ENCODE measurements around the gene YIPF2.
"Not testable (repeated sequence)": the region's sequence is repeated elsewhere in the genome, so short reads cannot be mapped to it uniquely, and the experiment has no call there.

YIPF2 gene

DNA sequence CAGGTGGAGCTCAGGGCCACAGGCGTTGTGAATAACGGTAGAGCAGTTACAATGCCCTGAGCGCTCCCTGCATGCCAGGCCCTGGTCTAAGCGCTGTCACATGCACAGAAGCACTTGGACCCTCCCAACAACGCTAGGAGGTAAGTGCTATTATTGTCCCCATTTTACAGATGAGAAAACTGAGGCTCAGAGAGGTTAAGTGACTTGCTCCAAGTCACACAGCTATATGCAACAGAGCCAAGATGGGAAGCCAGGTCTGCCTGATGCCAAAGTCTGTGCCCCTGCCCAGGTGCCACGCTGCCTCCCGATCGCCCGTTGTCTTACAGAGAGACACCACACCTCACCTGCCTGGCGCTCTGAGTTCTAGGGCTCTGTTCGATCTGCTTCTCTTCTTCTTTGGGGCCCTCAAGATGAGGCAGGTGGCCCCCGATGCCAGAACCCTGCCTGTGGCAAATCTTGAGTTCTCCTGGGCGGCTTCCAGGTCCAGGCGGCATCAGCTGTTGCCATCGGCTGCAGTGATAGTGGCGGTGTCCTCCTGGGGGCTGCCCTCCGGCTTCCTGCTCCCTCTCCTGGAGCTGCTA, 20.0 kb downstream of the YIPF2 start:
- DNase-seq, result no peak

GRCh38 chr19:10907925-10908324, 20.5 kb downstream of the YIPF2 start:
- DNase-seq, result no peak

DNA sequence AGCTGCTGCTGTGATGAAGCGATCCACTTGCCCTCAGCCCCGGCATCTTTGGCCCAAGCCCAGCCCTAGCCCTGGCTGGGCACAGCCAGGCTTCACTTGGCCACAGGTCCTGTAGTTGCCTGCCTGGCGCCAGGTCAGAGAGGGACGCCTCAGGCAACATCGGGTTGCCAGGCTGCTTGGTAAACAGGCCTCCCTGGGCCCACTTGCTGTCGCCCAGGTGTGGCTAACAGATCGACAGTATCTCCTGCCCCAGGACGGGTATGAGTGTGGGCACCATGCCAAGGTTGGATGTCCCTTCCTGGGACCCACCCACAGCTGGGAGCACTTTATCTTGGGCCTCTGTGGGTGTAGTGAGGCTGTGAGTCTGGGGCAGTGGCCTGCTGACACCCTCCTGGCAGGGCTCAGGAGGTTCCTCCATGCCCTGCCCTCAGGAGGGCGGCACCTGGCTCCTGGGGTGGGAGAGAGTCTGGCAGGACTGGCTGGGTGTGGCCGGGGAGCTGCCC, 29.2 kb downstream of the YIPF2 start:
- DNase-seq, result peak; percentile 90

- DNase-seq, result no peak
These were observed 29.8 kb downstream of the YIPF2 start for GRCh38 chr19:10898633-10899032.

DNA sequence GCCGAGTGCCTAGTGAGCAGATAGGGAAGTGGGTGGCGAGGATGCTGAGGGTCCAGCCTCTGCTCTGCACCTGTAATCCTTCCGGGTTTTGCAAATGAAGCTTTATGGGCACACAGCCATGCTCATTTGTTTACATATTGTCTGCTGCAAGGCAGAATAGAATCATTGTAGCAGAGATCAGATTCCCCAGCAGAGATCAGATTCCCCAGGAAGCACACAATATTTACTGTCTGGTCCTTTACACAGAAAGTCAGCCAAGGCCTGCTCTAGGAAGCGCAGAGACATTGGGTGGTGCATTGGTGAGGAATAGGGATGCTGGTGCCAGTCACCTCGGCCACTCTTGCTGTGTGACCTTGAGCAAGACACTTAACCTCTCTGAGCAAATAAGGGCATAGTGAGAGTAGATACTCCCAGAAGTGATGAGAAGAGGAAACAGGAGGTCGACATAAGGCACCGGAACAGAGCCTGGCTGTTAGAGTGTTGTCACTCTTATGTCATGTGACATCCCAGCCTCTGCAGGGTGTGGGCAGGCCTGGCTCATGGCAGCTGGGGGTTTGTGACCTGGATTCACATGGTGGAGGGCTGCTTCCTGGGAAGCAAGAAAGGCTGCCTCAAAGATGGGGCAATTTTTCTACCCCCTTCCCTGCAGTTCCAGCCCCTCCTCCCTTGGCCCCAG, 31.4 kb downstream of the YIPF2 start:
- DNase-seq, result peak; percentile 59

DNA sequence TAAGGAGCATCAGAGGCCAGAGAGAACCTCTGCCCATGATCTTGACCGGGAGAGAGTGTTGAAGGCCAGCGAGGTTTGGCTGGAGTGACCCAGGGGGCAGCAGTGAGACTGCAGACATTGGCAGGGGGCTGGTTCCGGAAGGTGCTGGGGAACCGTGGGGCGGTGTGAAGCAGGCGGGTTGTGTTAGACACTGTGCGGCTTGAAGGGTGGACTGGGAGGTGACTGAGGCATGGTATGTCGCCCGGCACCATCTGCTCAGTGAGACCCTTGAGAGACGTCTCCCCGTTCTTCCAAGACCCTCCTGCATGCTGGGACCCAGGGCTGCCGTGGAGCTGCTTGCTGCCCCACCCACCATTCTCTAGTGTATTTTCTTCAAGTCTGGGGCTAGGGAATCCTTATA, 32.5 kb downstream of the YIPF2 start:
- DNase-seq, result no peak

- DNase-seq, result no peak
These were observed 33.1 kb downstream of the YIPF2 start for GRCh38 chr19:10895363-10895762.

DNA sequence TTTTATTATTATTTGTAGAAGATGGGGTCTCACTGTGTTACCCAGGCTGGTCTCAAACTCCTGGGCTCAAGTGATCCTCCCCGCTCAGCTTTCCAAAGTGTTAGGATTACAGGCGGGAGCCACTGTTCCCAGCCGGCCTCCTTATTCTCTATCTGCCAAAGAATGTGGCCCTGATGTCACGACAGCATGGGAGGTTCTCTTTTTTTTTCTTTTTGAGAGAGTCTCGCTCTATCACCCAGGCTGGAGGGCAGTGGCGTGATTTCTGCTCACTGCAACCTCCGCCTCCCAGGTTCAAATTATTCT, 33.6 kb downstream of the YIPF2 start:
- no peak for DNase-seq

GRCh38 chr19:10892256-10892655, 36.2 kb downstream of the YIPF2 start:
- no peak for DNase-seq

- no peak for DNase-seq
These were observed 36.9 kb downstream of the YIPF2 start for GRCh38 chr19:10891405-10892086.

- no peak for DNase-seq
These were observed 38.6 kb downstream of the YIPF2 start for GRCh38 chr19:10889880-10890279.

DNA sequence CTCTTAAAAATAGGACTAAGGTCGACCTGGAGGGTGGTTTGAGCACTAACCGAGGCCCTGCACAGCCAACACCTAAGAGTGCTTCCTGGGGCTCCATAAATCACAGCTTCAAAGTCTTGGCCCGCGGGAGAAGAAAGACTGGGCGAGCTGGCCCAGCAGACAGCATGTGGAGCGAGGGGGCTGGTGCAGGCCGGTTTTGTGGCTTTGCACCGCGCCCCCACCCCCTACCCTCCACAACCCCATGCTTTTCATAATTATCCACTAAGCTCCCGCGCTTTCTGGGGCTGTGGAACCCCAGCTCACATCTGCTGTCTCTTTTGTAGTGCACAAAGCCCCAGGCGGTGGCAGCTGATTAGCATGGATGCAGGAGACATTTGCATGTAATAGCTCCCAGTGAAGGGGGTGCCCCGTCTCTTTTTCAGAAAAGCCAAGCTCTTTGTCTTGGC, 40.0 kb downstream of the YIPF2 start:
- no peak for DNase-seq

DNA sequence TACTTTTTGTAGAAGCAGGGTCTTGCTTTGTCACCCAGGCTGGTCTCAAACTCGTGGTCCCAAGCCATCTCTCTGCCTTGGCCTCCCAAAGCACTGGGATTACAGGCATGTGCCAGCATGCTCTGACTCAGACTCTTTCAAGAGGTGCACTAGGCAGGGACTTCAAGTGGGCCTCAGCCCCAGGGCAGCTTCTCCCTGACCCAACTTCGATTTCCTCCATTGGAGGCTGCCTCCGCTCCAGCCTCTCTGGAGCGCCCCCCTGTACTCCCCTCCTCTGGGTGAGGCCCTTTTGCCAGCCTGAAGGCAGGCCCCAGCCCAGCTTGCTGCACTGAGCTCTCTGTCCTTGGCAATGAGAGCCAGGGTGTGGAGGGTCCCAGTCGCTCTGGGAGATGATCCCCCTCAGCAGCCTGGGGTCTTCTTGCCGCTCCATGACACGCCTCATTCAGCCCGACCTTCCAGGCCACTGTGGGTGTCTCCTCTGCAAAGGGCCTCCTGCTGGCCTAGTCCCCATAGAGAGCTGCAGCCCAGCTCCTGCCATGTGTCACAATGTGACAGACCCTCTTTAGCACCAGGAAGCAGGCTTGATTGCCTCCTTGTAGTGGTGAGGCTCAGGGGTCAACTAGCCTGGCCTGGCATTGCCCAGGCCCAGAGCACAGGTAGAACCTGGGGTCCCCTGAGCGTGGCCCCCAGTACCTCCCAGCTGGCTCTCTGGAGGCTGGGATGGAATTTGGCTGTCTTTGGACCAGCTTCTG, 40.6 kb downstream of the YIPF2 start:
- DNase-seq, result no peak

DNA sequence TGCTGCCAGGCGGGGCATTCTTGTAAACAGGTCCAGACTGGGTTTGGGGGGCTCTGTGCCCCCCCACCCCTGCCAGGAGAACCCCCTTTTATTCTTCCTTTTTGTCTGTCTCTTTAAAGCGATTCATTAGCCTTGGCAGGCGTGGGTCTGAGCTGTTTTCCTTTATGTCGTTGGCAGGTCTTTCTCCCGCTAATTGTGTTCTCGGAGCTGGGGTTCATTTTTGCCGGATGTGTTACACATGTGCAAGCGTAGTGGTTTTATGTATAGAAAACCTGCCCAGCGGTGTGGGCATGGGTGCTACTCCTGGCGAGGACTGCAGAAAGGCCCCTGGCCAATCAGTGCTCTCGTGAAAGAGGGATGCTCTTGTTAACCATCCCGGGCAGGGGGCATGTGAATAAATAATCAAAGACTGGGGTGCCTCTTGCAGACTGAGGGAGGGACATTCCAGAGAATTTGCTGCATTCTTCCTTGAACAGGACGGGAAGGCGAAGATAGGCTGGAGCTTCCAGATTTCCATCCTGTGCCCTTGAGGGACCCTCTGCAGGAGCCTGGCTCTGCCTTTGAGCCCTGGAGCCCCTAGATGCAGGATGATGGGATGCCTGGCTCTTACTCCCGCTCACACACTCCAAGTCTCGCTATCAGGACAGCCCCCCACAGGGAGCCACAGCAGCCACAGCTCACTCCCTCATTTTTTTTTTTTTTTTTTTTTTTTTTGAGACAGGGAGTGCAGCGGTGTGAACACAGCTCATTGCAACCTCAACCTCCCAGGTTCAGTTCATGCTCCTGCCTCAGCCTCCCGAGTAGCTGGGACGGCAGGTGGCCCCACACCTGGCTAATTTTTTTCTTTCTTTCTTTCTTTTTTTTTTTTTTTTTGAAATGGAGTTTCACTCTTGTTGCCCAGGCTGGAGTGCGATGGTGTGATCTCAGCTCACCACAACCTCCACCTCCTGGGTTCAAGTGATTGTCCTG, 43.0 kb downstream of the YIPF2 start:
- no peak for DNase-seq

DNA sequence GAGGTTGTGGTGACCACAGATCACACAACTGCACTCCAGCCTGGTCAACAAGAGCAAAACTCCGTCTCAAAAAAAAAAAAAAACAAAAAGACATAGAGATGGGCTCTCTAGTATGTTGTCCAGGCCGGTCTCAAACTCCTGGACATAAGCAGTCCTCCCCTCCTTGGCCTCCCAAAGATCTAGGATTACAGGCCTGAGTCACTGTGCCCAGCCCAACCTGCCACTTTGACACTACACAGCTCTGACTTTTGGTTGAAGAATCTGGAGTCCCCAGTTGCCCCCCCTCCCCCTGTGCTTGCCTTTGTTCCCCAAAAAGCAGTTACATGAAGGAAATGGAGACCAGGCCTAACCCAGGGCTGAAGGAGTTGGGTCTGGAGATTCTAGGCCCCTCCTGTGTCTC, 44.2 kb downstream of the YIPF2 start:
- peak; percentile 46 for DNase-seq

DNA sequence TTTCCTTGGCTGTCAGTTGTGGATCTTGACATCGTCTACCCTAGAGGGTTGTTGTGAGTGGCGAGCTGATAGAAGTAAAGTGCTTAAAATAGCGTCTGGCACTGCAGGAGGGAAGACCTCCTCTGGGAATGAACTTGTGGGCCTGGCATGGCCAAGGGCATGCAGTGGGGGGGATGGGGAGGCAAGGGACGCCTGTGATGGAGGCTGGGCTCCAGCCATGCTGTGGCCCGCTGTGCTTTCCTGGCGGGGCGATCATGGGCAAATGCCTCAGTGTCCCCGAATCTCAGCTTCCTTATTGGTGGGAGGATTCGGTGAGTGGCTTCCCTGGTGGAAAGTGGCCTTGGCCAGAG, 46.4 kb downstream of the YIPF2 start:
- DNase-seq, result no peak

DNA sequence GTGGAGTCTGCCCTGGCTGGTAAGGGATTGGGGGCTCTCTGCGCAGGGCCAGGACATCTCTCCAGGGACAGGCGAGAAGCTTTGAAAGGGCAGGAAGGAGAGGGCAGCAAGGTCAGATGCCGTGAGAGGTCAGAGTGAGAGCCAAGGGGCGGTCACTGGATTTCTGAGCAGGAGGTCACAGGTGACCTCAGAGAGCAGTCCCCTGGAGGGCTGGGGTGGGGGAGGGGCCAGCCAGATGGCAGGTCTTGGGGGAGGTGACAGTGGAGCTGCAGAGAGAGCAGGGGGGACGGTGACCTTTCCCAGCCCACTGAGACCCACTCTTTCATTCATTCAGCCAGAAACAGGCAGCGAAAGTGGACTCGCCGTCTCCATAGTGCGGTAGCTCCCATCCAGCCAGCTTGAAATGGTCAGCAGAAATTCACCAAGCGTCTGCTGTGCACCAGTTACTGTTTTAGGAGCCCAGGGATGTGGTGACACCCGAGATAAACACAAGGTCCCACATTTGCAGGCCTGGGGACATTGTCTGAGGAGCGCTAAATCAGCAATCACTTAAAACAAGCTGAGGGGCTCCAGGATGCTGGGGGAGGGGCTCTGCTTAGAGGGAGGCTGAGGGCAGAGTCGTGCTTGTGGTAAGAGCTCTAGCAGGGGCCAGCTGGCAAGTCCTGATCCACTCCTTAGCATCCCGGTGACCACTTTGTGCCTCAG, 46.9 kb downstream of the YIPF2 start:
- DNase-seq, result no peak

DNA sequence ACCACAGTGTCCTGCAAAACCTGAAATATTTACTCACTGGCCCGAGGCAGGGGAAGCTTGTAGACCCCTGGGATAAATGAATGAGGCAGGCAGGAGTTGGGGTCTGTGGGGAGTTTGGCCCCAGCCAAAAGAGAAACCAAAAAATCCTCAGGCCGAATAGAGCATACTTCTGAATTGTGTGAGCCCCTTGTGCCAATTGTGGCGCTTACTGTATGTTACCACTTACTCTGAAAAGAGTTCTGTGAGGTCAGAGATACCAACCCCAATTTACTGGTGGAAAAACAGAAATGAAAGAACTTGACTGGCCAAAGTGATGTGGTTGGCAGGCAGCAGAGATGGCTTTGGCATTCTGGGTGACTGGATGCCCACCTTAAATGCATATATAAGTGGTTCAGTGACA, 50.2 kb downstream of the YIPF2 start:
- no peak for DNase-seq

DNA sequence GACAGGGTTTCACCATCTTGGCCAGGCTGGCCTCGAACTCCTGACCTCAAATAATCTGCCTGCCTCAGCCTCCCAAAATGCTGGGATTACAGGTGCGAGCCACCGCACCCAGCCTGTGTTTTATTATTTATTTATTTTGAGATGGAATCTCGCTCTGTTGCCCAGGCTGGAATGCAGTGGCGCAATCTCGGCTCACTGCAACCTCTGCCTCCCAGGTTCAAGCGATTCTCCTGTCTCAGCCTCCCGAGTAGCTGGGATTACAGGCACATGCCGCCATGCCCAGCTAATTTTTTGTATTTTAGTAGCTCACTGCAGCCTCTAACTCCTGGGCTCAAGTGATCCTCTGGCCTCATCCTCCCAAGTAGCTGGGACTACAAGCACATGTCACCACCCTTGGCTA, 50.8 kb downstream of the YIPF2 start:
- not testable (repeated sequence) for DNase-seq

- DNase-seq, result no peak
These were observed 51.8 kb downstream of the YIPF2 start for GRCh38 chr19:10876459-10877240.

GRCh38 chr19:10874024-10874423, 54.4 kb downstream of the YIPF2 start:
- no peak for DNase-seq

All from hematopoietic multipotent progenitor cell treated with erythropoietin and hydrocortisone succinate and interleukin-3 and kit ligand, for 4 days (in vitro differentiated cells).